ENCODE data around the gene LHPP.

LHPP gene

GRCh38 chr10:124604214-124605000 lies 142.8 kb downstream of the LHPP start:
- Histone ChIP-seq H3K4me1 (ENCODE audit: insufficient read depth, low read length, severe bottlenecking) (peaks cover 82% of the 10 kb centered on the region), H3F3A (ENCODE audit: insufficient read depth, low read length) (no peaks in the 10 kb centered on the region), H2AFZ (ENCODE audit: low read length) (no peak overlapping the region), H3K36me3 (ENCODE audit: insufficient read depth, low read length) (no peaks in the 10 kb centered on the region), H3K79me2 (ENCODE audit: insufficient read depth, low read length) (no peaks in the 10 kb centered on the region), H3K4me3 (ENCODE audit: low read depth, low read length, poor library complexity, severe bottlenecking) (no peak overlapping the region), H3K9me3 (ENCODE audit: low read length) (no peaks in the 10 kb centered on the region), H3K9ac (ENCODE audit: low read length) (peak overlapping the region; percentile 59; the same call in 1 of the 2 replicates), H3K27me3 (ENCODE audit: insufficient read depth, low read length) (no peaks in the 10 kb centered on the region), H3K4me2 (ENCODE audit: low read length) (peak overlapping the region; percentile 17; the same call in 1 of the 2 replicates), H4K20me1 (ENCODE audit: insufficient read depth, low read length) (no peaks in the 10 kb centered on the region), H3K9me2 (ENCODE audit: low read depth, low read length) (no peaks in the 10 kb centered on the region), H3K27ac (ENCODE audit: low read depth, low read length, poor library complexity, severe bottlenecking) (peak overlapping the region; percentile 97)
- TF ChIP-seq EZH2 (IDR thresholded peaks at IDR 0.05; ENCODE audit: borderline replicate concordance, low read length) = no peak
- TF ChIP-seq CTCF (IDR thresholded peaks at IDR 0.05; ENCODE audit: low read length) = no peak

DNA sequence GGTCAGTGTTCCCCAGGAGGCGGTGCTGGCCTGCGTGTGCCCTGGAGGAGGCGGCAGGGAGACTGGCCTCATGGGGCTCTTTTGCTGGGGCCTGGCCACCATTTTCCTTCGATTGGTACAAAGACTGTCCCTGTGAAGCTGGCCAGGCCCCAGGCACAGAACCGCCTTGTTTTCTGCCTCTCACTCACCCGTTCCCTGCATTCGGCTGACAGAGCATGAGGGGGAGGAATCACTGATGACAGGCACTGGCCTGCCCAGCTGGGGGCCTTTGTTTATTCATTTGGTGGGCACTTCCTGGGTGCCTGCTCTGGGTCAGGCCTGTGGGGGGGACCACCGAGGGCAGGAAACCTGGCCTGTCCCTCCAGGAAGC lies 143.4 kb downstream of the LHPP start:
- Histone ChIP-seq H3K27me3 (ENCODE audit: insufficient read depth, low read length) (no peaks in the 10 kb centered on the region), H3K4me2 (ENCODE audit: low read length) (no peak overlapping the region), H3K9me3 (ENCODE audit: low read length) (no peaks in the 10 kb centered on the region), H3K9ac (ENCODE audit: low read length) (peak overlapping the region; percentile 40; the same call in 1 of the 2 replicates), H3K79me2 (ENCODE audit: insufficient read depth, low read length) (no peaks in the 10 kb centered on the region), H2AFZ (ENCODE audit: low read length) (no peak overlapping the region), H3K4me1 (ENCODE audit: insufficient read depth, low read length, severe bottlenecking) (peaks cover 76% of the 10 kb centered on the region), H3K36me3 (ENCODE audit: insufficient read depth, low read length) (no peaks in the 10 kb centered on the region), H3K4me3 (ENCODE audit: low read depth, low read length, poor library complexity, severe bottlenecking) (no peak overlapping the region), H3K27ac (ENCODE audit: low read depth, low read length, poor library complexity, severe bottlenecking) (peak overlapping the region; percentile 97), H4K20me1 (ENCODE audit: insufficient read depth, low read length) (no peaks in the 10 kb centered on the region), H3K9me2 (ENCODE audit: low read depth, low read length) (no peaks in the 10 kb centered on the region), H3F3A (ENCODE audit: insufficient read depth, low read length) (no peaks in the 10 kb centered on the region)
- no peak for TF ChIP-seq CTCF (IDR thresholded peaks at IDR 0.05; ENCODE audit: low read length)
- TF ChIP-seq EZH2 (IDR thresholded peaks at IDR 0.05; ENCODE audit: borderline replicate concordance, low read length) = no peak

GRCh38 chr10:124605481-124605855 lies 143.8 kb downstream of the LHPP start:
- H3K9me2 ChIP-seq (ENCODE audit: low read depth, low read length) = no peaks in the 10 kb centered on the region
- no peaks in the 10 kb centered on the region for H4K20me1 ChIP-seq (ENCODE audit: insufficient read depth, low read length)
- no peaks in the 10 kb centered on the region for H3K27me3 ChIP-seq (ENCODE audit: insufficient read depth, low read length)
- no peak for TF ChIP-seq EZH2 (IDR thresholded peaks at IDR 0.05; ENCODE audit: borderline replicate concordance, low read length)
- H3K9me3 ChIP-seq (ENCODE audit: low read length) = no peaks in the 10 kb centered on the region
- no peaks in the 10 kb centered on the region for H3F3A ChIP-seq (ENCODE audit: insufficient read depth, low read length)
- H3K79me2 ChIP-seq (ENCODE audit: insufficient read depth, low read length) = no peaks in the 10 kb centered on the region
- H3K27ac ChIP-seq (ENCODE audit: low read depth, low read length, poor library complexity, severe bottlenecking) = peak overlapping the region; percentile 97
- H2AFZ ChIP-seq (ENCODE audit: low read length) = no peak overlapping the region
- H3K4me2 ChIP-seq (ENCODE audit: low read length) = no peak overlapping the region; the same call in 1 of the 2 replicates
- no peaks in the 10 kb centered on the region for H3K36me3 ChIP-seq (ENCODE audit: insufficient read depth, low read length)
- H3K9ac ChIP-seq (ENCODE audit: low read length) = peak overlapping the region; percentile 40; the same call in 1 of the 2 replicates
- peaks cover 71% of the 10 kb centered on the region for H3K4me1 ChIP-seq (ENCODE audit: insufficient read depth, low read length, severe bottlenecking)
- no peak overlapping the region for H3K4me3 ChIP-seq (ENCODE audit: low read depth, low read length, poor library complexity, severe bottlenecking)
